Suppressor macrophage treated with lipopolysaccharide for 1 hour (primary cell): ENCODE measurements around the gene RFTN2.

Source experiments
- DNase-seq, 3 donors: peaks; one replicate each; pipeline ENCODE4 v3.0.0-alpha.2; 2020 to 2022

Gene RFTN2

DNA sequence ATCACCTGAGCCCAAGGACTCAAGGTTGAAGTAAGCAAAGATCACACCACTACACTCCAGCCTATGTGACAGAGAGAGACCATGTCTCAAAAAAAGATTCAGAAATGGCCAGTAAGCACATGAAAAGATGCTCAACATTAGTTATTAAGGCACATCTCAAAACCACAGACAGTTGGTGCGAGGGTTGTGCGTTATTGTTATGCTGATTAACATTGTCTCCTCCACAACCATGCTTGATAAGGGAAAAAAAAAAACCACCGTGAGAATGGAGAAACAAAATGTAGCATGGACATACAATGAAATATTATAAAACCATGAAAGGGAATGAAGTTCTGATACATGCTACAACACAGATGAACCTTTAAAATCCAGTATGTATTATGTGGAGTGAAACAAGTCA lies 132.2 kb downstream of the RFTN2 start:
- DNase-seq, result no peak

DNA sequence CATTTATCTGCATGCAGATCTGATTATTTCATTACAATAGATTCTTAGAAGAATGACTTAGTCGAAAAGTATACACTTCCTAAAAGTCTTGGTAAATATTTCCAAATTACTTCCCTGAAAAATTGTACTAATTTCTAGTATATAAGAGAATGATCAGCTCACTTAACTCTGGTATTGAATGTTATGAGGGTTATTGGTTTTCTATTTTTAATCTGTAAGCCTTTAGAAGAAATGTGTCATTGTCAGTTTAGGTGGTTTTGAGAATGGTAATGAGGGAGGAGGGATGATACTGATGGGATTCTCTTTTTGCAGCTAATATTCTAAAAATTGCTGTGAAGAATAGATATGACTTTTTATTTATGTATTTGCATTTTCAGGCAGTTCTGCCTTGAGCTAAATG lies 135.7 kb downstream of the RFTN2 start:
- no peak for DNase-seq

DNA sequence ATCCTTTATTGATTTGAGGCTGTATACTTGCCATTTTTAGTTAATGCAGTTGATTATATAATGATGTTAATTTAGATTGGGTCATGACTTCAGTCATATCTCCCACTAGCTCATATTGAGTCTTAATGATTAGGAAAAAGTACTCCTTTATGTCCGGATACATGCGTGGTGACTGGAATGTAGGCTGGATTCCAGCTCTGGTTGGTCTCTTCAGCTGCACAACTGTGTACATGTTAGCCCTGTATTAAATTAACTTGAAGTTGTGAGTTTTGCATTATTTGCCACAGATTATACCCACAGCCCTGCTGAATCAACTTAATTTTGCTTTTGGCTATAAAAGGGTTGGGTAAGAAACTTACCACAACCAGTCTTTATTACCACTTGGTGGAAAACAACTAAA lies 137.0 kb downstream of the RFTN2 start:
- DNase-seq, result no peak
